Measurements from ENCODE around the gene LONP2. TPM values are rescaled to one million over a fixed set of nuclear protein-coding genes. Genes with fewer than 3 reads are reported as not detected.

The LONP2 gene
- total and polyA plus RNA-seq, 10 of the 15 experiments (the other 5 are each of a cell fraction or from before 2014, with no cell fraction given), result 8.3 to 48.0 (median 34.8) TPM

DNA sequence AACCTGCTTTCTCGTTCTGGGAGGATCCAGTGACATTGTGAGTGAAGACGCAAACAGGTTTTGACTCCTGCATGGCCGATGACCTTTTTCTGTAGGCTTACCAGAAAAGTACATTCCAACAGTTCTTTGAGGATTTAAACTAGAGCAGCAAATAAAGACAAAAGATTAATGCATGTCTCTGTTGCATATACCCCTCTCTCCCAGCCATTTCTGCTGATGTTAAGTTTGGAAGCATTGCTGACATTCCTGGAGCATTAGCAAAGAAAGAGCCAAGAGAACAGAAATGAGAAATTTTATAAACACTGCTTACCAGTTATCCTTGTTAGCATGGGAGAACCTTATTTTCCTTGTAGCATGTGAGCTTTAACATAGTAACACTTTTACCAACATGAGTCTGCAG, 91.9 kb downstream of the LONP2 start:
- Histone ChIP-seq H3K9ac (ENCODE audit: control insufficient read depth, insufficient read depth, low read length) (no peak overlapping the region), H3K4me1 (ENCODE audit: control insufficient read depth, insufficient read depth, low read length) (no peaks in the 10 kb centered on the region), H3K4me3 (no peak overlapping the region), H3K36me3 (ENCODE audit: control insufficient read depth in 2 of 2, insufficient read depth in 2 of 2, low read length in 1 of 2) (peaks cover 4 to 13% of the 10 kb centered on the region in 2 experiments; a peak in 3 of 4 replicates), H3K79me2 (ENCODE audit: control insufficient read depth, insufficient read depth, low read length) (no peaks in the 10 kb centered on the region), H3K27ac (ENCODE audit: control insufficient read depth, insufficient read depth) (no peak overlapping the region), H3K27me3 (replicated peaks in 1 of 2; ENCODE audit: control insufficient read depth in 2 of 2, insufficient read depth in 2 of 2, low read length in 1 of 2) (no peaks in the 10 kb centered on the region), H3K4me2 (ENCODE audit: control insufficient read depth, insufficient read depth) (no peak overlapping the region), H3K9me3 (replicated peaks; ENCODE audit: control insufficient read depth, insufficient read depth, low read length) (no peaks in the 10 kb centered on the region), H4K20me1 (ENCODE audit: control insufficient read depth, insufficient read depth) (no peaks in the 10 kb centered on the region), H2AFZ (ENCODE audit: control insufficient read depth, low read depth, low read length) (no peak overlapping the region)
- 98% methylated on average over 3 of the region's 3 CpGs for WGBS (ENCODE audit: insufficient coverage, insufficient replicate concordance, low lambda C conversion rate, missing lambda C conversion rate)
- no peak for FAIRE-seq
- no peak for DNase-seq (ENCODE audit: low read depth, low spot score)
- ChIA-PET CTCF (interaction anchor here (0.6 to 1.3 kb wide), 4 partner anchors 85 to 287 kb away, joined by 3 to 5 read pairs (median 4); no protein-coding TSS in a partner anchor), SMC1A (ENCODE audit: uncharacterized antibody, unreplicated experiment) (interaction anchor here (0.8 to 1.4 kb wide), 3 partner anchors 104 to 287 kb away, joined by 3 to 4 read pairs (median 3); no protein-coding TSS in a partner anchor), RAD21 (ENCODE audit: unreplicated experiment) (interaction anchor here (1.0 kb wide), 1 partner anchor 10 kb away, joined by 3 read pairs; no protein-coding TSS in a partner anchor), POLR2A (no interaction called here)
- TF ChIP-seq, protein P1, sequence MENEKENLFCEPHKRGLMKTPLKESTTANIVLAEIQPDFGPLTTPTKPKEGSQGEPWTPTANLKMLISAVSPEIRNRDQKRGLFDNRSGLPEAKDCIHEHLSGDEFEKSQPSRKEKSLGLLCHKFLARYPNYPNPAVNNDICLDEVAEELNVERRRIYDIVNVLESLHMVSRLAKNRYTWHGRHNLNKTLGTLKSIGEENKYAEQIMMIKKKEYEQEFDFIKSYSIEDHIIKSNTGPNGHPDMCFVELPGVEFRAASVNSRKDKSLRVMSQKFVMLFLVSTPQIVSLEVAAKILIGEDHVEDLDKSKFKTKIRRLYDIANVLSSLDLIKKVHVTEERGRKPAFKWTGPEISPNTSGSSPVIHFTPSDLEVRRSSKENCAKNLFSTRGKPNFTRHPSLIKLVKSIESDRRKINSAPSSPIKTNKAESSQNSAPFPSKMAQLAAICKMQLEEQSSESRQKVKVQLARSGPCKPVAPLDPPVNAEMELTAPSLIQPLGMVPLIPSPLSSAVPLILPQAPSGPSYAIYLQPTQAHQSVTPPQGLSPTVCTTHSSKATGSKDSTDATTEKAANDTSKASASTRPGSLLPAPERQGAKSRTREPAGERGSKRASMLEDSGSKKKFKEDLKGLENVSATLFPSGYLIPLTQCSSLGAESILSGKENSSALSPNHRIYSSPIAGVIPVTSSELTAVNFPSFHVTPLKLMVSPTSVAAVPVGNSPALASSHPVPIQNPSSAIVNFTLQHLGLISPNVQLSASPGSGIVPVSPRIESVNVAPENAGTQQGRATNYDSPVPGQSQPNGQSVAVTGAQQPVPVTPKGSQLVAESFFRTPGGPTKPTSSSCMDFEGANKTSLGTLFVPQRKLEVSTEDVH (IDR thresholded peaks at IDR 0.05; ENCODE audit: low read depth, partially characterized antibody), result no peak
- TF ChIP-seq, protein P2, sequence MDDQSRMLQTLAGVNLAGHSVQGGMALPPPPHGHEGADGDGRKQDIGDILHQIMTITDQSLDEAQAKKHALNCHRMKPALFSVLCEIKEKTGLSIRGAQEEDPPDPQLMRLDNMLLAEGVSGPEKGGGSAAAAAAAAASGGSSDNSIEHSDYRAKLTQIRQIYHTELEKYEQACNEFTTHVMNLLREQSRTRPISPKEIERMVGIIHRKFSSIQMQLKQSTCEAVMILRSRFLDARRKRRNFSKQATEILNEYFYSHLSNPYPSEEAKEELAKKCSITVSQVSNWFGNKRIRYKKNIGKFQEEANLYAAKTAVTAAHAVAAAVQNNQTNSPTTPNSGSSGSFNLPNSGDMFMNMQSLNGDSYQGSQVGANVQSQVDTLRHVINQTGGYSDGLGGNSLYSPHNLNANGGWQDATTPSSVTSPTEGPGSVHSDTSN (IDR thresholded peaks at IDR 0.05; ENCODE audit: insufficient replicate concordance, low read depth, low read length), result no peak
- no peak for TF ChIP-seq STAT1 (conservative IDR thresholded peaks at IDR 0.05)
- TF ChIP-seq EGR1 (IDR thresholded peaks at IDR 0.05; ENCODE audit: borderline replicate concordance in 1 of 2, low read depth in 2 of 2, low read length in 2 of 2), result no peak
- no peak for TF ChIP-seq GABPA (IDR thresholded peaks at IDR 0.05; ENCODE audit: low read depth)
- TF ChIP-seq RAD51 (IDR thresholded peaks at IDR 0.05), result no peak
- no peak for TF ChIP-seq SUZ12 (IDR thresholded peaks at IDR 0.05; ENCODE audit: unreplicated experiment)
- no peak for TF ChIP-seq POU2F2 (IDR thresholded peaks at IDR 0.05; ENCODE audit: borderline replicate concordance, low read depth, low read length)
- no peak for TF ChIP-seq JUND (IDR thresholded peaks at IDR 0.05; ENCODE audit: low read depth, low read length)
- no peak for TF ChIP-seq SIN3A (IDR thresholded peaks at IDR 0.05; ENCODE audit: low read depth, low read length)
- TF ChIP-seq ATF7 (IDR thresholded peaks at IDR 0.05; ENCODE audit: low read depth), result no peak
- no peak for TF ChIP-seq CHD2 (IDR thresholded peaks at IDR 0.05; ENCODE audit: borderline replicate concordance, low read depth, low read length)
- TF ChIP-seq, protein P3, sequence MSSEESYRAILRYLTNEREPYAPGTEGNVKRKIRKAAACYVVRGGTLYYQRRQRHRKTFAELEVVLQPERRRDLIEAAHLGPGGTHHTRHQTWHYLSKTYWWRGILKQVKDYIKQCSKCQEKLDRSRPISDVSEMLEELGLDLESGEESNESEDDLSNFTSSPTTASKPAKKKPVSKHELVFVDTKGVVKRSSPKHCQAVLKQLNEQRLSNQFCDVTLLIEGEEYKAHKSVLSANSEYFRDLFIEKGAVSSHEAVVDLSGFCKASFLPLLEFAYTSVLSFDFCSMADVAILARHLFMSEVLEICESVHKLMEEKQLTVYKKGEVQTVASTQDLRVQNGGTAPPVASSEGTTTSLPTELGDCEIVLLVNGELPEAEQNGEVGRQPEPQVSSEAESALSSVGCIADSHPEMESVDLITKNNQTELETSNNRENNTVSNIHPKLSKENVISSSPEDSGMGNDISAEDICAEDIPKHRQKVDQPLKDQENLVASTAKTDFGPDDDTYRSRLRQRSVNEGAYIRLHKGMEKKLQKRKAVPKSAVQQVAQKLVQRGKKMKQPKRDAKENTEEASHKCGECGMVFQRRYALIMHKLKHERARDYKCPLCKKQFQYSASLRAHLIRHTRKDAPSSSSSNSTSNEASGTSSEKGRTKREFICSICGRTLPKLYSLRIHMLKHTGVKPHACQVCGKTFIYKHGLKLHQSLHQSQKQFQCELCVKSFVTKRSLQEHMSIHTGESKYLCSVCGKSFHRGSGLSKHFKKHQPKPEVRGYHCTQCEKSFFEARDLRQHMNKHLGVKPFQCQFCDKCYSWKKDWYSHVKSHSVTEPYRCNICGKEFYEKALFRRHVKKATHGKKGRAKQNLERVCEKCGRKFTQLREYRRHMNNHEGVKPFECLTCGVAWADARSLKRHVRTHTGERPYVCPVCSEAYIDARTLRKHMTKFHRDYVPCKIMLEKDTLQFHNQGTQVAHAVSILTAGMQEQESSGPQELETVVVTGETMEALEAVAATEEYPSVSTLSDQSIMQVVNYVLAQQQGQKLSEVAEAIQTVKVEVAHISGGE (CRISPR knock-in tag; IDR thresholded peaks at IDR 0.05), result no peak
- TF ChIP-seq RUNX3 (IDR thresholded peaks at IDR 0.05; ENCODE audit: low read length), result no peak
- ATAC-seq, result no peak
- intact Hi-C loops (cut with micrococcal nuclease; ENCODE audit: unreplicated experiment) (no loop called here), in situ Hi-C loops (cut with MboI) (no loop called here)
- BruUV-seq (replicated peaks), result no TSS peak
